Superior temporal gyrus (tissue), 1 donor: Measurements from ENCODE around the gene PTPN4.
A peak's percentile ranks its signal among the peaks of the same experiment; 100 is the strongest.
"Not testable (repeated sequence)": the region's sequence is repeated elsewhere in the genome, so short reads cannot be mapped to it uniquely, and the experiment has no call there.

Experiments used
- DNase-seq: peaks from one replicate; pipeline ENCODE4 v3.0.0-alpha.2; 2016; ENCODE audit errors: extremely low spot score

The PTPN4 gene

DNA sequence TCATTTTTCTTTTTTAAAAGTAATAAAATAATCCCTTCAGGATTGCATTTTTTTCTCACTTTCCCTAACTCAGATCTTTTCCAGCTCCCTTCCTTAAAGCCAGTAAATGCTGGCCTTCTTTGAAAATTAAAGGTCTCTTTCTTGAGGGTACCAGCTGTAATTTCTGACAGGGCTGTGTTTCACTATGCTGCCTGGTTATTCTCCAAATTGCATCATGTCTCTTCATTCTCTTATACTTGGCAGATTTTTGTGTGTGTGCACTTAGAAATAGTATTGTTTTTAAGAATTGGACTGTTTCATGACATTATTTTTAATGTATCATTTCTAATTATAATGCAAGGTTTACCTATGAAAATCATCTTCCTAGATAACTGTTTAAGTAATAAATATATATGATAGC, 181.1 kb downstream of the PTPN4 start:
- DNase-seq, result no peak

DNA sequence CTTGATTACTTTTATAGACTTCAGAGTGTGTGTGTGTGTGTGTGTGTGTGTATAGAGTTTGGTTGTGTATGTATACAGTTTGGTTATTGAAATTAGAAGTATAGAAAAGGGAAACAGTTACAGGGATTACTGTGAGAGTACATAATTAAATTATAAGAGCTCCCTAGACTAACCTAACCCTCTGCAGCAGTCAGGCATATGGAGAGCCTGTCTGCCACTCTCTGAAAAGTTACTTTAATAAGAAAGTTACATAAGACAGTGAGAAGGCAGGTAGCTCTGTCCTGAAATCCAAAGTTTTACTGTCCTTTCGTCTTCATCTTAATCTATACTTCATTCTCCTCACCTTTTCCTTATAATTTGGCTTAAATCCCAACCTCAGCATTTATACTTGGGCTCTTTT, 181.7 kb downstream of the PTPN4 start:
- DNase-seq, result no peak

DNA sequence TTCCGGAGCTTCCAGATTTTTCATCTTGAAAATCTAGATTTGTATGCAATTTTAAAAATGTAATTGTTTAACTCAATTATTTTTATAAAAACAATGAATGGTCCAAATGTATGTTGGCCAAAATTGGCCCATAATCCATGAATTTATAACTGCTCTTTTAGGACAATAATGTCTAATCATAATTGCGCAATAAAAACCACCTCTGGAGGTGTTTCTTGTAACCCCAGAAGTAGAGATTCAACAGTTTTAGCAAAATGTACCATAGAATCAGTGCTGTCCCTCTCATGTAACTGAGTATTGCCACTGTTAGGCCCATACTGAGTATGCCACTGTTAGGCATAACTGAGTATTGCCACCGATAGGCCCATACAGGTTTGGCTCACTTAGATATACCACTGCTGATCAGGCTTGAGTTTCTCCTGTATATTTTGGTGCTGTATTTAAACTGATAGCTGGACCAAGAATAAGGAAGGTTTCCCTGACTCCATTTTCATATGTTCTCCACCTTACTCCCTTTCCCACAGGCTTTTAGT, 182.3 kb downstream of the PTPN4 start:
- no peak for DNase-seq

DNA sequence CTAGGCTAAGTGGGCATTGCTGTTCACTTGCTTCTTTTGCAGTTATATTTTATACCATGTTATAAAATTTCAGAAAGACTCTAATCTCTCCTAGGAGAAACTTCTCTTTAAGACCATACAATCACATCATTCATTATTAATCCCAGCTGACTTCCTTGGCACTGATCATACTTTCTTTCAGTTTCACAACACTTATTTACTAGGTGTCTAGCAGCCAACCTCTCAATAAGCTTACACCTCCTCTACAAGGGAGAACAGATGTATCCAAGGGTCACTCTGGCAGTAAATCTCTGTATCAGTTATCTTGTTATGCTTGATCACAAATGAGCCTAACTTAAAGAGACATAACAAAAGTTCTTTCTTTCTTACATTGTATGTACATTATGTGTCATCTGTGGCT, 183.3 kb downstream of the PTPN4 start:
- no peak for DNase-seq

DNA sequence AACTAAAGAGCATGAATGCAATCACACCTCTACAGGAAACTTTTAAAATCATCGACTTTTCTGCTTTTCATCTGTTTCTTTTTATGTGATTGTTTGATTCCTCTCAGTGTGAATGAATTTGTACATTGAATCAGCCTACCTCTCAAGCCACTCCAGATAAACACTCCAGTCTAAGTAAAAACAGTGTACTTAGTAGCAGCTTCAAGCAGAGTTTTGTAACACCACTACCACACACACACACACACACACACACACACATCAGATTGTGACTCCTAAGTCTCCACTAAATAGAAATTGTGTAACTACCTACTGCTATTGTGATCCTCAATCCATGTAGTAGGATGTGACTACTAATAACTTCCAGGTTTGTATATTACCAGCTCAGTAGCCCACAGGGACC, 187.8 kb downstream of the PTPN4 start:
- no peak for DNase-seq

DNA sequence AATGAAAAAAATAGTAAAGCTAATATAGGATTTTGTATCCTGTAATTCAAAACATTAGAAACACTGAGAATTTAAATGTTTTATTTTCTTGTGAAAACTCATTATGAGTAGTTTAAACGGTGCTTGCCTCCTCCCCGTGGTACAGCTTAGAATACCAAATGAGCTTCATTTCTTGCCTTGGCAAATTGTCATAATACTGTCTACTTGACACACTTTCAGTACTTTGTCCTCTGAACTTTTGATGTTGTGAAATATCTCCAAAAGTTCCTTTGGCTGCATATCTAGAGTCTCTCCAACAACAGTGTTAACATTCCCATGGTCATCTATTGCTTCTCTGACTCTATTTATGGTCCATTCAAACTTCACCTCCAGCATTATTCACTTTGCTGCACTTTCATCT, 191.2 kb downstream of the PTPN4 start:
- DNase-seq, result no peak

DNA sequence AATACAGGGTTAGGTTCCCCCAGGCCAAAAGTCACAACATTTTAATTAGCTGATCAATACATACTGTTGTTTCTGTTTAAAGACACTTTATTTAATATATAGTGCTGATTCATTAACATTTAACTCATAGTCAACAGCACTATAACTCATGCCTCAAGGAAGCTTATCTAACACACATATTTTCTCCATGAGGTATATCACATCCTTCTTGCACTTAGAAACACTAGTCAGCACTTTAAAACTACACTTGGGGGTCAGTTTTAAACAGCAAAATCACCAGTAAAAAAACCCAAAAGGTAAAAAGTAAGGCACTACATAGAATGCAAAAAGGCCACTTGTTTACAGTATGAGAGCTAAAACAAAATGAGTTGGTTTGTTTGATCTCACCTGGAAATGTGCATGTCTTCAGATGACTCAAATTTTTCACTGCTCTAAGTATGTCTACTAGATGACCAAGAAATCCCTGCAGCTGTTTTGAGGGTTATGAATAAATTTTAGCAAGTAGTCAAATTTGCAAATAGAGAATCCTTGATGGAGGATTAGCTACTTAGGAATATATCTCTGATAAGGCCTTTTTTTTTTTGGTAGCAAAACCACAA, 199.0 kb downstream of the PTPN4 start:
- DNase-seq, result no peak

DNA sequence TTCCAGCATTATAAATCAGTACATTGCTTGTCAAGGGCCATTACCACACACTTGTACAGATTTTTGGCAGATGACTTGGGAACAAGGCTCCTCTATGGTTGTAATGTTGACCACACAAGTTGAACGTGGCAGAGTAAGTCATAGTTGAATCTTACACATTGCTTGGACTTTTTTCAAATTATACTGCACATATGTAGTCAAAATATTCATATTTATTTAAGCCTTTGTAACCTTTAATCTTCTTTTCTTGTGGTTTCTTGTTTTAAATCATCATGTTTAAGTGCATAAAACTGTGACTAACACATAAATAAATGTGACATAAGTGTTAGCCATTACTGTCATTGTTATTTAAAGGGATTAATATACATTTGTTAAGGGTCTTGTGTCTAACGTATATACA, 201.1 kb downstream of the PTPN4 start:
- no peak for DNase-seq

DNA sequence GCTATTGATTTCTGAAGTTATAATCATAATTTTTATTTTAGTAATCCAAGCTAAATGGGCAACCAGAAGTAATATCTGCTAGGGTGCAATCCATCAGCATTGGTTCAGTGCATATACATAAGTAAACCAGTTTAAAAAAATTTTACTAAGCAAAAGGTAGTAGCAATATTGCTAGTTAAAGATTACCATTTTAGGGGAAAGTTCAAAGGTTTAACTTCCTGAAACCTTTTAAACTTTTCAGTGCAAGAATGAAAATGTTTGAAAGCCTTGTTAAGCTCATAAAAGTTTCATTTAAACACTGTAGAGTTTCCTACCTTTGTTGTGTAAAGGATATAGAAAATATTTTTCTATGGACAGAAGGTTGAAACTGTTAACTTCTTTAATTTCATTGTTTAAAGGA, 222.2 kb downstream of the PTPN4 start:
- no peak for DNase-seq

DNA sequence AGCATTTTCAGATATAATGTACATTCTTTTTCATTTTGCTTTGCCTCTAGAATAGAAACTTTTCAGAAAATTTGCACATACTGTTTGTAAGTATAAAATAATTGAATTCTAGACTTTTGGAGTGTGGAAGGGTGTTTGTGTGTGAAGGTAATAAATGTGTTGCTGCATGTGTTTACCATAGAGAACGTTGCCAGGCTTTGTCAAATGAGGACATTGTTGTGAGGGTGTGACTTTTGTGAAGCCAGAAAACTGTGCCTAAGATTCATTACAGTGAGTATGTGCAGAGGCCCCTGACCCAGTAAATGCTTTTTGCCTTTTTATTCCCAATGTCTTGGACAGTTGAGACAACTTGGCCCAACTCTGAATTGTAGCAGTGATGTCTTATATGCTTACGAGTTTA, 222.8 kb downstream of the PTPN4 start:
- no peak for DNase-seq

DNA sequence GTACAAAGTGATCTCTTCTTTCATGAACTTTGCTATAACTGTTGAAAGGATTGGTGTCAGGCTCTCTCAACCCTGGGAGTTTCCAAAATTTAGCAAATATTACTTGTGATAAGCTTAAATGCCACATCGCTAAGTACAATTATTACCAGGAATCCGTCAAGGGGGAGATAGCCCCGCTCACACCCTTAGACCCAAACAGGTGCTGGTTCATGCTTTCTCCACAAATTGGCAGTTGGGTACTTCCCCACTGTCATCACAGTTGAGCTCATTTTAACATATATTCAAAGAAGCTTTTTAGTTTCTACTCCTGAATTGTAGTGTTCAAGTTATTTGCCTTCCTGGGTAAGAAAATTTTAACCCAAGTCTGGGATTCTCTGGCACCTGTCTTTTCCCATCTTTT, 223.4 kb downstream of the PTPN4 start:
- DNase-seq, result no peak

DNA sequence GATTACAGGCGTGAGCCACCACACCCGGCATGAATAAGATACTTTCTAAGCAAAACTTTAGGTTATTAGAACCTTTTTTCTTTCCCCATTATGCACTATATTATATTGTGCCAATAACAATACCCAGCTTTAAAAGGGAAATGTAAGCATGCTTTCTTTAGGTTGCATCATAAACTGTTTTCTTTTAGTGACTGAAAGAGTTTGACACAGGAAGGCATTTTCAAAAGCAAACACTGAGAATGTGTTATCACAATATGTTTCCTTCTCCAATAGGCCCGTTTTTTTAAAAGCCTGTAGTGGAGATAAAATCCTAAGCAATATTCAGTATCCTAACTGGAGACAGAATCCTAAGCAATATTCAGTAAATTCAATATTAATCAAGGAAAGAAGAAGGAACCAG, 236.4 kb downstream of the PTPN4 start:
- no peak for DNase-seq

DNA sequence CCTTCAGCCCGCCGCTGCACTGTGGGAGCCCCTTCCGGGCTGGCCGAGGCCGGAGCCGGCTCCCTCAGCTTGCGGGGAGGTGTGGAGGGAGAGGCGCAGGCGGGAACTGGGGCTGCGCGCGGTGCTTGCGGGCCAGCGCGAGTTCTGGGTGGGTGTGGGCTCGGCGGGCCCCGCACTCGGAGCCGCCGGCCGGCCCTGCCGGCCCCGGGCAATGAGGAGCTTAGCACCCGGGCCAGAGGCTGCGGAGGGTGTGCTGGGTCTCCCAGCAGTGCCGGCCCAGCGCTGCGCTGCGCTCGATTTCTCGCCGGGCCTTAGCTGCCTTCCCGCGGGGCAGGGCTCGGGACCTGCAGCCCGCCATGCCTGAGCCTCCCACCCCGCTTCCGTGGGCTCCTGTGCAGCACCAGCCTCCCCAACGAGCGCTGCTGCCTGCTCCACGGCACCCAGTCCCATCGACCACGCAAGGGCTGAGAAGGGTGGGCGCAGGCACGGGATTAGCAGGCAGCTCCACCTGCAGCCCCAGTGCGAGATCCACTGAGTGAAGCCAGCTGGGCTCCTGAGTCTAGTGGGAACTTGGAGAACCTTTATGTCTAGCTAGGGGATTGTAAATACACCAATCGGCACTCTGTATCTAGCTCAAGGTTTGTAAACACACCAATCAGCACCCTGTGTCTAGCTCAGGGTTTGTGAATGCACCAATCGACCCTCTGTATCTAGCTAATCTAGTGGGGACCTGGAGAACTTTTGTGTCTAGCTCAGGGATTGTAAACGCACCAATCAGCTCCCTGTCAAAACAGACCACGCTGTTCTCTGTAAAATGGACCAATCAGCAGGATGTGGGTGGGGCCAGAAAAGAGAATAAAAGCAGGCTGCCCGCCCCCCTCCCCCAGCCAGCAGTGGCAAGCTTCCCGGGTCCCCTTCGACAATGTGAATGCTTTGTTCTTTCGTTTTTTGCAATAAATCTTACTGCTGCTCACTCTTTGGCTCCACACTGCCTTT, 237.5 kb downstream of the PTPN4 start:
- DNase-seq, result not testable (repeated sequence)

DNA sequence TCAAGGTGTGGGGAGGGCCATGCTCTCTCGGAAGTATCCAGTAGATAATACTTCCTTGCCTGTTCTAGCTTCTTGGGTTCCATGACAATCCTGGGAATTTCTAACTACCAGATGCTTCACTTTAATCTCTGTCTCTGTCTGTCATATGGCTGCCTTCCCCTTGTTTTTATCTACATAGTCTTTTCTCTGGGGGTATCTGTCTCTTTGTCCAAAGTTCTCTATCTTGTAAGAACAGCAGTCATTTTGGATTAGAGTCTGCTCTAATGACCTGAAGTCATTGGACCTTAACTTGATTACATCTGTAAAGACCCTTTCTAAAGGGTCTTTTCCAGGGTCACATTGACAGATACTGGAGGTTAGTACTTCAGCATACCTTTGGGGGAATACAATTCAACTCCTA, 241.7 kb downstream of the PTPN4 start:
- no peak for DNase-seq

DNA sequence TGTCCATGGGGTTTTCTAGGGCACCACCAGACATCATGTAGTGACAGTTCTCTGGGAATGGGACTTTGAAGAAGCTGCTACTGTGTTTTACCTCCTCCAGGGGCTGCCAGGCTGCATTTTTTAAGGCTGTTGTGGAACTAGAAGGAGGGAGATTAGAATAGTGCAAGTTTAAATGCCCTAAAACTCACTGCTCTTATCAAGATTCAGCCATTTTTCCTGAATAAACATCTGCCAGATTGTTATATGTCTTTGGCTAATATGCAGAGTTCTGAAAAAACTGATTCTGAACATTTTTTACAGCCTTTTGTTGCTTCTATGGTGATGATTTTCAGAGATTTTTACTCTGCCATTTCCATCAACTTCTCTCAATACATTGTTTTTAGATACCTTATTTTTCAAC, 244.5 kb downstream of the PTPN4 start:
- no peak for DNase-seq

DNA sequence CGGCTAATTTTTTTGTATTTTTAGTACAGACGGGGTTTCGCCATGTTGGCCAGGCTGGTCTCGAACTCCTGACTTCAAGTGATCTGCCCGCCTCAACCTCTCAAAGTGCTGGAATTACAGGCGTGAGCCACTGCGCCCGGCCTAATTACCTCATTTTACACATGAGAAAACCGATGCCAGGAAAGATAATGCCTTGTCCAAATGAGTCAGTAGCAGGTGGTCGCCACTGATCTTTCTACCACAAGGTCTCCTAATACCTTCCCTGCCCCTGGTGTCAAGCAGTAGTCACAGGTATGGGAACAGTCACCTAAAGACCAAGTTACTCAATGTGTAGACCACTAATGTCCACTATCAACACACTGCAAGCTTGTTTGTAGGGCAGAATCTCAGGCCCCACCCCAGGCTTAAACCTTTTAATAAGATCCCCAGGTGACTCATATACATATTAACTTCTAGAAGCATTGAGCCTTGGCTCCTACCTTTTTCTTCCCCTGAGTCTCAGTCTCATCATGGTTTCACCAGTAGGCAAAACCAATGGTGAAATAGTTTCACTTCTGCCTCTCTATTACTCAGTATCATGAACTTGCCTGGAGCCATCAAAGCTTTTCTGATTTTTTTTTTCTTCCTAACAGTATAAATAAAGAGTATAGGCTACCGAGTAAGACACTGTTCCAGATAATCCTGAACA, 246.3 kb downstream of the PTPN4 start:
- no peak for DNase-seq

DNA sequence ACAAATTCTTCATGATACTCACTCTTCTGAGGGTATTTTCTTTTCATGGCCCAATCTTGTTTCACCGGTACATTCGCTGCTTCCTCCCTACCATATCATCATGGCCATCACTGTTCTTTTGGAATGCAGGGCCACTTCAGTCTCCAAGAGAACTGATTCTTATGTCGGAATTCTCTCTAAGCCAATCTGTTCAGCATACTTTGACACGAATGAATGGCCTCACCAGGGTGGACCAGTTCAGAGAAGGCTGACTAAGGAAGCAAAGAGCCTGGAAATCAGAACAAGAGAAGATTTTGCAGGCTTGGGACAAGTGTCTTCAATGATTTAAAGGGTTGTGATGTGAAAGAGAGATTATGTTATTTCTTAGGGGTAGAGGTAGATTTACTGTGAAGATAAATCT, 248.1 kb downstream of the PTPN4 start:
- no peak for DNase-seq

DNA sequence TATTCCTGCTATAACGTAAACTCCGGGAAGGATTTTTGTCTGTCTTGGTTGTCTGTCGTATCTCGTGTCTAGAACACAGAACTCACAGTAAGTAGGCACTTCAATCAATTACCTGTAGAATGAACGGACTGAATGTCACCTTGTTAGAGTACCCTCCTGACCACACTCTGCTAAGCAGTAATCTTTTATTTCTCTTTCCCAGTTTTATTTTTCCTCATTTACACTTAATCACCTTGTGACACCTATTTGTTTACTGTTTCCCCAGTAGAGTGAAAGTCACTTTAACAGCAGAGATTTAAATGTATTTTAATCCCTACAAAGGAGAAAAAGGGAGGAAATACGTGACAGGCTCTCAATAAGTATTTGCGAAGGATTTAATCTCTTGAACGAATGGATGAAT, 252.6 kb downstream of the PTPN4 start:
- DNase-seq, result no peak

DNA sequence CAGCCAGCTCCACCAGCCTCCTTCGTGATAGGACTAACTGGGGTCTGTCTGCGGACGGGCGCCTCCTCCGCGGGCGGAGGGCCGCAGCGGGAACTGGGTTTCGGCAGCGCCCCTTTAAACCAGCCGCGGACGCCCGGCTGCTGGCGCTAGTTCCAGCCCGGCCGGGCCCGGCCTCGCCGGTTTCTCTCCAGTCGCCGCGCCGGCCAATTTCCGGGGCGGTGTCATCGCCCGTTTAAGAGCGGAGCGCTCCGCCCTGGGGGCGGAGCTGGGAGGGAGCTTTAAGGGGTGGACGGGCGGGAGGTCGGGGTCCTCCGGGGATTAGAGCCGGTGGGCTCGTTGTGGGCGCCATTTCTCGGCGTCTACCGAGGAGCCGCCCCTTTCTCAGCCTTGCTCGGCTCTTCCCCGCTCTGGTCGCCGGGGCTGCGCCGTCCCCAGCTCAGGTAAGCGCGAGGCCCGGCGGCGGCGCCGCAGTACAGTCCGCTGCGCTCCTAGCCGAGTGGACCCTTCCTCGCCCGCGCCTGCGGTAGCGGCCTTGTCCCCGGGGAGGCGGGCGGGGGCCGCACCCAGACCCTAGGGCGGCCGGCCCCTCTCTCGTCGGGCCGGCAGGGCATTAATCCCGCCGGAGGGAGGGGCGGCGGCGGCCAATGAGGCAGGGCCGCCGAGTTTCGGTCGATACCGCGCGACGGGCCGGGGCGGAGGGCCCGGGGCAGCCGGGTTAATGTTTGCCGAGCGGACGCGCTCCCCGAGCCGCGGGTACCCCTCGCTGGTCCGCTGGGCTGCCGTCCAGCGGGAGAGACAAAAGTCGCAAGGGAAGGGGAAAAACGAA, 253.3 kb downstream of the PTPN4 start, which contains the start of gene EPB41L5:
EPB41L5 (plus strand) TSS at position 307 of the 826 bp plus-strand sequence. CDS start 6,008 bp downstream, outside the sequence.
- DNase-seq, result peak; percentile 88

DNA sequence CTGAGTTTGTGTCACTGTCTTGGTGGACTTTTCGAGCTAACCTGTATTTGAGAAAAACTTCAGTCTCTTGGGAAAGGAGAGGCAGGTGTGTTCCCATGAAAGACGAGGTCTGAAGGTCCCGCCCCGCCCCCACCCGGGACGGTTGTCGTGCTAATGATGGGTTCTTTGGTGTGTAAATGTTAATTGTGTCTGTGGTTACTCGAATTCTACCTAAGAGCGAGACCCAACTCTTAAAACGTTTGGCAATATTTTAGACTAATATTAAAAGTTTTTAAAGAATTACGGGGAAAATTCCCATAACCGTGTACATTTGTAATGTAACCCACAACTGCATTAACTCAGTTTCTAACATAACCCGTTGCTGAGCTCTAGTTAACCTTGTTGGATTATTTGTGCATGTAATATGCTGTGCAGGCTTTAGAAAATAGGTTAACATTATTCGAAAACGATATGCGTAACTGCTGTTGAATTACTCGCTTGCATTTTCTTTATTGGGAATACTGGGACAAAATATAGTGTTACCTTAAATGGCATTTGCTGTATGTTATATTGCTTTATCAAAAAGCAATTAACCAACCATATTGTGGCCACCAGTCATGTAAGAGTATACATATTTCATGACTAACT, 254.0 kb downstream of the PTPN4 start:
- peak; percentile 48 for DNase-seq
